ENCODE data around the gene FMO3. TPM values are rescaled to one million over a fixed set of nuclear protein-coding genes. Genes with fewer than 3 reads are reported as not detected.
A peak's percentile ranks its signal among the peaks of the same experiment; 100 is the strongest.

Gene FMO3
- total RNA-seq, 4 donors from 2014 or later = 2.3 to 5.5 (median 4.3) TPM

- H3K4me3 ChIP-seq = no peak overlapping the region
- H3K27me3 ChIP-seq = no peaks in the 10 kb centered on the region
- H3K4me1 ChIP-seq = peaks cover 14 to 56% (median 26%) of the 10 kb centered on the region in 3 donors
- no peak for TF ChIP-seq EP300 (IDR thresholded peaks at IDR 0.05)
- no peak for TF ChIP-seq POLR2AphosphoS5 (IDR thresholded peaks at IDR 0.05)
- TF ChIP-seq CTCF (IDR thresholded peaks at IDR 0.05) = no peak
- no peak for TF ChIP-seq POLR2A (IDR thresholded peaks at IDR 0.05)
- H3K27ac ChIP-seq = peak overlapping the region; percentile 78 to 95 (median 82)
- H3K9me3 ChIP-seq = no peaks in the 10 kb centered on the region
- no peak for ATAC-seq
- no peaks in the 10 kb centered on the region for H3K36me3 ChIP-seq
- 90% methylated on average over 2 of the region's 4 CpGs; no CpG with 5 or more reads in 1 of the 2 donors for WGBS, 2 donors (ENCODE audit: low coverage in 1 of 2)
These were observed 49.2 kb downstream of the FMO3 start for GRCh38 chr1:171139890-171140289.

- 46 to 89% methylated on average over 3 to 5 of the region's 5 CpGs for WGBS, 2 donors (ENCODE audit: low coverage in 1 of 2)
- H3K9me3 ChIP-seq = no peaks in the 10 kb centered on the region
- peak; percentile 28 for TF ChIP-seq POLR2AphosphoS5 (IDR thresholded peaks at IDR 0.05)
- TF ChIP-seq CTCF (IDR thresholded peaks at IDR 0.05) = no peak
- ATAC-seq = no peak
- no peak overlapping the region for H3K4me3 ChIP-seq
- H3K4me1 ChIP-seq = peaks cover 14 to 56% (median 26%) of the 10 kb centered on the region in 3 donors
- peak overlapping the region; percentile 78 to 95 (median 82) for H3K27ac ChIP-seq
- H3K27me3 ChIP-seq = no peaks in the 10 kb centered on the region
- no peaks in the 10 kb centered on the region for H3K36me3 ChIP-seq
These were observed 49.7 kb downstream of the FMO3 start for GRCh38 chr1:171140401-171140800.

GRCh38 chr1:171140956-171141687 lies 50.4 kb downstream of the FMO3 start:
- TF ChIP-seq CTCF (IDR thresholded peaks at IDR 0.05) = no peak
- no peak for TF ChIP-seq EP300 (IDR thresholded peaks at IDR 0.05)
- no peak for TF ChIP-seq POLR2AphosphoS5 (IDR thresholded peaks at IDR 0.05)
- no peak for TF ChIP-seq POLR2A (IDR thresholded peaks at IDR 0.05)
- 18 to 37% methylated on average over 2 to 4 of the region's 4 CpGs for WGBS, 2 donors (ENCODE audit: low coverage in 1 of 2)
- no peaks in the 10 kb centered on the region for H3K9me3 ChIP-seq
- H3K4me1 ChIP-seq = peaks cover 14 to 56% (median 26%) of the 10 kb centered on the region in 3 donors
- H3K27me3 ChIP-seq = no peaks in the 10 kb centered on the region
- no peak for ATAC-seq
- H3K4me3 ChIP-seq = no peak overlapping the region
- H3K36me3 ChIP-seq = no peaks in the 10 kb centered on the region
- H3K27ac ChIP-seq = peak overlapping the region; percentile 78 to 95 (median 82)

GRCh38 chr1:171141688-171142415 lies 51.1 kb downstream of the FMO3 start:
- 10 to 18% methylated on average over 5 to 6 of the region's 6 CpGs for WGBS, 2 donors (ENCODE audit: low coverage in 1 of 2)
- no peaks in the 10 kb centered on the region for H3K9me3 ChIP-seq
- no peaks in the 10 kb centered on the region for H3K27me3 ChIP-seq
- ATAC-seq = peak; percentile 86
- H3K4me3 ChIP-seq = no peak overlapping the region
- peak overlapping the region; percentile 78 to 95 (median 82) for H3K27ac ChIP-seq
- peaks cover 14 to 56% (median 26%) of the 10 kb centered on the region in 3 donors for H3K4me1 ChIP-seq
- peak in 1 of 4 experiments; percentile 24 for TF ChIP-seq CTCF (IDR thresholded peaks at IDR 0.05)
- TF ChIP-seq POLR2A (IDR thresholded peaks at IDR 0.05) = no peak
- TF ChIP-seq POLR2AphosphoS5 (IDR thresholded peaks at IDR 0.05) = peak; percentile 96
- H3K36me3 ChIP-seq = no peaks in the 10 kb centered on the region
